ENCODE results near the gene STMN1. TPM values are rescaled to one million over a fixed set of nuclear protein-coding genes. Genes with fewer than 3 reads are reported as not detected.

The STMN1 gene
- total and polyA plus RNA-seq, 2 of the 8 experiments (the other 6 are each of a cell fraction or from before 2014, with no cell fraction given), result 116 to 564 TPM

- H3K4me2 ChIP-seq (ENCODE audit: insufficient read depth in 1 of 2, low read depth in 2 of 2, low read length in 2 of 2), result no peak overlapping the region
- no peak overlapping the region for H2BK15ac ChIP-seq (ENCODE audit: low read length)
- no peak overlapping the region for H2BK20ac ChIP-seq (ENCODE audit: low read length)
- no peak overlapping the region for H3K56ac ChIP-seq (replicated peaks; ENCODE audit: insufficient read length, low read depth, low read length)
- no peak overlapping the region for H2BK5ac ChIP-seq (ENCODE audit: low read depth, low read length)
- H3K4me3 ChIP-seq (ENCODE audit: extremely low read depth in 1 of 4, insufficient read depth in 2 of 4, low read depth in 3 of 4, low read length in 4 of 4), result no peak overlapping the region
- no peak overlapping the region for H3K9ac ChIP-seq (replicated peaks in 1 of 4; ENCODE audit: extremely low read depth in 1 of 4, low read depth in 3 of 4, low read length in 3 of 4)
- peaks cover 0 to 3% (median 1%) of the 10 kb centered on the region in 4 experiments; a peak in 4 of 7 replicates for H3K27me3 ChIP-seq (replicated peaks in 1 of 4; ENCODE audit: control insufficient read depth in 3 of 4, extremely low read depth in 1 of 4, insufficient read depth in 3 of 4, low read length in 3 of 4)
- H4K91ac ChIP-seq (replicated peaks; ENCODE audit: insufficient read length, low read length), result no peak overlapping the region
- no peaks in the 10 kb centered on the region for H3K9me3 ChIP-seq (ENCODE audit: insufficient read depth in 2 of 2, low read depth in 1 of 2, low read length in 1 of 2)
- FAIRE-seq (no peak), DNase-seq (ENCODE audit: low read depth in 1 of 2, low spot score in 2 of 2) (no peak)
- no peak overlapping the region for H2AK5ac ChIP-seq (ENCODE audit: low read depth, low read length)
- POLR2A ChIA-PET (ENCODE audit: partially characterized antibody), result interaction anchor here (1.0 kb wide), 1 partner anchor 30 kb away, joined by 3 read pairs; no protein-coding TSS in a partner anchor
- H3K14ac ChIP-seq (ENCODE audit: insufficient read length), result no peak overlapping the region
- no peak overlapping the region for H4K5ac ChIP-seq (ENCODE audit: insufficient read length, low read depth, low read length)
- CTCF ChIA-PET (ENCODE audit: partially characterized antibody), result interaction anchor here (0.6 kb wide), 1 partner anchor 46 kb away, joined by 4 read pairs; no protein-coding TSS in a partner anchor
- no peaks in the 10 kb centered on the region for H3K79me2 ChIP-seq (ENCODE audit: control insufficient read depth in 1 of 2, insufficient read depth in 2 of 2, low read length in 2 of 2)
- no peak overlapping the region for H3K4ac ChIP-seq (replicated peaks; ENCODE audit: insufficient read length, low read depth, low read length)
- H4K20me1 ChIP-seq (replicated peaks in 1 of 2; ENCODE audit: control insufficient read depth in 1 of 2, insufficient read depth in 2 of 2, low read length in 2 of 2), result no peaks in the 10 kb centered on the region
- peaks cover 8% of the 10 kb centered on the region for H3K23me2 ChIP-seq (ENCODE audit: low read depth, low read length)
- no peak overlapping the region for H3K23ac ChIP-seq (ENCODE audit: insufficient read length)
- H2AFZ ChIP-seq (ENCODE audit: low read length), result no peak overlapping the region
- WGBS, 2 experiments (ENCODE audit: extremely low coverage in 1 of 2, insufficient coverage in 1 of 2, insufficient read length in 1 of 2, insufficient replicate concordance in 2 of 2, low coverage in 1 of 2, low lambda C conversion rate in 2 of 2, missing lambda C conversion rate in 1 of 2), result 88% methylated on average over 2 of the region's 2 CpGs; no CpG with 5 or more reads in 1 of the 2 experiments
- no peaks in the 10 kb centered on the region for H3K36me3 ChIP-seq (ENCODE audit: control insufficient read depth in 2 of 4, insufficient read depth in 4 of 4, low read length in 3 of 4)
- H3K4me1 ChIP-seq (replicated peaks in 1 of 4; ENCODE audit: control insufficient read depth in 3 of 4, insufficient read depth in 4 of 4, low read length in 3 of 4), result peaks cover 1 to 20% (median 16%) of the 10 kb centered on the region in 4 experiments
- H2BK120ac ChIP-seq (replicated peaks; ENCODE audit: low read depth, low read length), result no peak overlapping the region
- no peak overlapping the region for H3K27ac ChIP-seq (ENCODE audit: low read depth, low read length)
- H3K18ac ChIP-seq (ENCODE audit: extremely low read depth, low read length), result no peak overlapping the region
- H3K79me1 ChIP-seq (ENCODE audit: low read depth, low read length), result peaks cover 2% of the 10 kb centered on the region
- no peak overlapping the region for H4K8ac ChIP-seq (ENCODE audit: extremely low read depth, insufficient read depth, low read length)
- no peak overlapping the region for H2BK12ac ChIP-seq (ENCODE audit: low read depth, low read length)
- TF ChIP-seq EZH2 (IDR thresholded peaks at IDR 0.05; ENCODE audit: low read depth, low read length, severe bottlenecking), result no peak
- no peak for TF ChIP-seq JUN (IDR thresholded peaks at IDR 0.05; ENCODE audit: low read depth, low read length)
- no peak for TF ChIP-seq RFX5 (IDR thresholded peaks at IDR 0.05; ENCODE audit: borderline replicate concordance, low read depth, low read length)
- no peak for TF ChIP-seq SIX5 (IDR thresholded peaks at IDR 0.05; ENCODE audit: low read depth, low read length)
- no peak for TF ChIP-seq TBP (IDR thresholded peaks at IDR 0.05; ENCODE audit: low read depth, low read length)
- TF ChIP-seq TEAD4 (IDR thresholded peaks at IDR 0.05; ENCODE audit: low read depth, low read length), result no peak
- TF ChIP-seq SP1 (IDR thresholded peaks at IDR 0.05; ENCODE audit: low read depth, low read length), result no peak
- TF ChIP-seq FOSL1 (IDR thresholded peaks at IDR 0.05; ENCODE audit: insufficient read depth, low read depth, low read length), result no peak
- TF ChIP-seq CTBP2 (IDR thresholded peaks at IDR 0.05; ENCODE audit: borderline replicate concordance, insufficient read depth, insufficient read length, low read length), result no peak
- TF ChIP-seq CHD1 (IDR thresholded peaks at IDR 0.05; ENCODE audit: low read depth, low read length), result no peak
- TF ChIP-seq TAF1 (IDR thresholded peaks at IDR 0.05; ENCODE audit: low read depth, low read length), result no peak
- no peak for TF ChIP-seq SIRT6 (IDR thresholded peaks at IDR 0.05; ENCODE audit: low read length)
- TF ChIP-seq CBX5 (IDR thresholded peaks at IDR 0.05; ENCODE audit: low read depth, low read length), result no peak
- TF ChIP-seq BCL11A (IDR thresholded peaks at IDR 0.05; ENCODE audit: low read depth in 2 of 2, low read length in 2 of 2), result no peak
- no peak for TF ChIP-seq RXRA (IDR thresholded peaks at IDR 0.05; ENCODE audit: insufficient read depth, low read depth, low read length)
- no peak for TF ChIP-seq SP2 (IDR thresholded peaks at IDR 0.05; ENCODE audit: low read length)
These were observed 33.5 kb downstream of the STMN1 start for GRCh38 chr1:25872713-25873112.

Data from H1 (cell line).